HEK293 (cell line): ENCODE data around the gene MBNL3.

Source experiments
- CTCF ChIP-seq: fragments of 450-650 bp; formaldehyde crosslinking; IDR thresholded peaks from 2 replicates; pipeline ENCODE4 v1.5.1; 2016; ENCODE audit warnings: missing biosample characterization, missing genetic modification characterization
- TCF7L2 ChIP-seq: IDR thresholded peaks from 2 replicates; pipeline ENCODE4 v1.6.1; 2011; ENCODE audit warnings: low read depth, mild to moderate bottlenecking, inconsistent platforms, low read length, moderate library complexity, borderline replicate concordance
- ZBTB21 ChIP-seq: fragments of 450-650 bp; formaldehyde crosslinking; IDR thresholded peaks from 2 replicates; pipeline ENCODE4 v1.5.1; 2017; ENCODE audit warnings: missing biosample characterization, missing genetic modification characterization
- ZBTB8A ChIP-seq: fragments of 450-650 bp; formaldehyde crosslinking; IDR thresholded peaks from 2 replicates; pipeline ENCODE4 v1.5.1; 2016; ENCODE audit warnings: missing biosample characterization, missing genetic modification characterization
- ZFP41 ChIP-seq: fragments of 450-650 bp; formaldehyde crosslinking; IDR thresholded peaks from 2 replicates; pipeline ENCODE4 v1.5.1; 2016; ENCODE audit warnings: missing biosample characterization, missing genetic modification characterization, borderline replicate concordance
- ZNF10 ChIP-seq: fragments of 450-650 bp; formaldehyde crosslinking; IDR thresholded peaks from 2 replicates; pipeline ENCODE4 v1.5.1; 2017; ENCODE audit warnings: missing biosample characterization, missing genetic modification characterization
- ZNF112 ChIP-seq: fragments of 450-650 bp; formaldehyde crosslinking; IDR thresholded peaks from 2 replicates; pipeline ENCODE4 v1.5.0; 2017; ENCODE audit warnings: missing biosample characterization, missing genetic modification characterization
- ZNF121 ChIP-seq: fragments of 450-650 bp; formaldehyde crosslinking; IDR thresholded peaks from 2 replicates; pipeline ENCODE4 v1.5.1; 2016; ENCODE audit warnings: missing biosample characterization, missing genetic modification characterization
- ZNF202 ChIP-seq: fragments of 450-650 bp; formaldehyde crosslinking; IDR thresholded peaks from 2 replicates; pipeline ENCODE4 v1.5.1; 2016; ENCODE audit warnings: missing biosample characterization, missing genetic modification characterization, borderline replicate concordance
- ZNF423 ChIP-seq: fragments of 450-650 bp; formaldehyde crosslinking; IDR thresholded peaks from 2 replicates; pipeline ENCODE4 v1.5.1; 2016; ENCODE audit warnings: missing biosample characterization, missing genetic modification characterization
- ZNF449 ChIP-seq: fragments of 450-650 bp; formaldehyde crosslinking; IDR thresholded peaks from 2 replicates; pipeline ENCODE4 v1.5.1; 2017; ENCODE audit warnings: missing biosample characterization, mild to moderate bottlenecking, missing genetic modification characterization, moderate library complexity
- ZNF670 ChIP-seq: fragments of 450-650 bp; formaldehyde crosslinking; IDR thresholded peaks from 2 replicates; pipeline ENCODE4 v1.5.1; 2016; ENCODE audit warnings: missing biosample characterization, missing genetic modification characterization, low read depth
- TF ChIP-seq, protein P1 (sequence below): fragments of 450-650 bp; formaldehyde crosslinking; IDR thresholded peaks from 2 replicates; pipeline ENCODE4 v1.5.1; 2016; ENCODE audit warnings: missing biosample characterization, missing genetic modification characterization

- no peak for TF ChIP-seq ZBTB8A
- TF ChIP-seq ZNF202 (tag by site-specific recombination) = no peak
- no peak for TF ChIP-seq CTCF (tag by site-specific recombination)
- no peak for TF ChIP-seq ZNF670 (tag by site-specific recombination)
- no peak for TF ChIP-seq ZNF10
- TF ChIP-seq ZNF112 = no peak
- TF ChIP-seq, protein P1, sequence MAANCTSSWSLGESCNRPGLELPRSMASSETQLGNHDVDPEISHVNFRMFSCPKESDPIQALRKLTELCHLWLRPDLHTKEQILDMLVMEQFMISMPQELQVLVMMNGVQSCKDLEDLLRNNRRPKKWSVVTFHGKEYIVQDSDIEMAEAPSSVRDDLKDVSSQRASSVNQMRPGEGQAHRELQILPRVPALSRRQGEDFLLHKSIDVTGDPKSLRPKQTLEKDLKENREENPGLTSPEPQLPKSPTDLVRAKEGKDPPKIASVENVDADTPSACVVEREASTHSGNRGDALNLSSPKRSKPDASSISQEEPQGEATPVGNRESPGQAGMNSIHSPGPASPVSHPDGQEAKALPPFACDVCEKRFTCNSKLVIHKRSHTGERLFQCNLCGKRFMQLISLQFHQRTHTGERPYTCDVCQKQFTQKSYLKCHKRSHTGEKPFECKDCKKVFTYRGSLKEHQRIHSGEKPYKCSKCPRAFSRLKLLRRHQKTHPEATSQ (tag by site-specific recombination) = no peak
- no peak for TF ChIP-seq ZNF449 (tag by site-specific recombination)
- no peak for TF ChIP-seq ZFP41 (tag by site-specific recombination)
- TF ChIP-seq ZBTB21 (tag by site-specific recombination) = no peak
- no peak for TF ChIP-seq ZNF423 (tag by site-specific recombination)
- TF ChIP-seq TCF7L2 = no peak
- no peak for TF ChIP-seq ZNF121 (tag by site-specific recombination)
Observed at GRCh38 chrX:132442691-132443090, 46.1 kb downstream of the MBNL3 start.
